ENCODE measurements around the gene SLC35A3.

SLC35A3 gene

GRCh38 chr1:100053727-100054126 lies 83.9 kb downstream of the SLC35A3 start:
- Mint-ChIP-seq H3K27me3 (ENCODE audit: low read depth, poor library complexity) (no peaks in the 10 kb centered on the region), H3K27ac (peak overlapping the region; percentile 65), H3K4me1 (peaks cover 10% of the 10 kb centered on the region), H3K9me3 (no peaks in the 10 kb centered on the region), H3K4me3 (no peak overlapping the region), H3K36me3 (ENCODE audit: low read depth) (peaks cover 61% of the 10 kb centered on the region)
- TF ChIP-seq, protein P1, sequence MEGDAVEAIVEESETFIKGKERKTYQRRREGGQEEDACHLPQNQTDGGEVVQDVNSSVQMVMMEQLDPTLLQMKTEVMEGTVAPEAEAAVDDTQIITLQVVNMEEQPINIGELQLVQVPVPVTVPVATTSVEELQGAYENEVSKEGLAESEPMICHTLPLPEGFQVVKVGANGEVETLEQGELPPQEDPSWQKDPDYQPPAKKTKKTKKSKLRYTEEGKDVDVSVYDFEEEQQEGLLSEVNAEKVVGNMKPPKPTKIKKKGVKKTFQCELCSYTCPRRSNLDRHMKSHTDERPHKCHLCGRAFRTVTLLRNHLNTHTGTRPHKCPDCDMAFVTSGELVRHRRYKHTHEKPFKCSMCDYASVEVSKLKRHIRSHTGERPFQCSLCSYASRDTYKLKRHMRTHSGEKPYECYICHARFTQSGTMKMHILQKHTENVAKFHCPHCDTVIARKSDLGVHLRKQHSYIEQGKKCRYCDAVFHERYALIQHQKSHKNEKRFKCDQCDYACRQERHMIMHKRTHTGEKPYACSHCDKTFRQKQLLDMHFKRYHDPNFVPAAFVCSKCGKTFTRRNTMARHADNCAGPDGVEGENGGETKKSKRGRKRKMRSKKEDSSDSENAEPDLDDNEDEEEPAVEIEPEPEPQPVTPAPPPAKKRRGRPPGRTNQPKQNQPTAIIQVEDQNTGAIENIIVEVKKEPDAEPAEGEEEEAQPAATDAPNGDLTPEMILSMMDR (IDR thresholded peaks at IDR 0.05): no peak
- DNase-seq: no peak

DNA sequence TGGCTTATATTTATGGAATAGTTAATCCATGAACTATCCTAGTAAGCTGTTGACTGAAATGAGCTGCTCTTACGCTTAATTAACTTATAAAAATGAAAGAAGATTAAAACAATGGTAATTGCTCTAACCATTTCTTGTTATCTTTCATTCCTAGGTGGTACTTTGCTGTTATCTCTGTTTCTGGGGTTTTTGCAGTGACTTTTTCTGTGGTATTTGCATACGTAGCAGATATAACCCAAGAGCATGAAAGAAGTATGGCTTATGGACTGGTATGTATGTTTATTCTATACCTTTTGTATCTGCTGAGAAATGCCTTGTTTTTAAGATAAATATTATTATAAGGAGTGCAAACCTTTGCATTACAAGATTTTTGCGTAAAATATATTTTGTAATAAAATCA lies 91.9 kb downstream of the SLC35A3 start:
- H3K9me3 Mint-ChIP-seq: no peaks in the 10 kb centered on the region
- no peaks in the 10 kb centered on the region for H3K4me1 Mint-ChIP-seq
- no peaks in the 10 kb centered on the region for H3K27me3 Mint-ChIP-seq (ENCODE audit: low read depth, poor library complexity)
- TF ChIP-seq, protein P1 (IDR thresholded peaks at IDR 0.05): no peak
- H3K36me3 Mint-ChIP-seq (ENCODE audit: low read depth): peaks cover 63% of the 10 kb centered on the region
- no peak for DNase-seq
- H3K4me3 Mint-ChIP-seq: no peak overlapping the region
- no peak overlapping the region for H3K27ac Mint-ChIP-seq

GRCh38 chr1:100065183-100065968 lies 95.6 kb downstream of the SLC35A3 start:
- Mint-ChIP-seq H3K4me1 (no peaks in the 10 kb centered on the region), H3K27me3 (ENCODE audit: low read depth, poor library complexity) (no peaks in the 10 kb centered on the region), H3K36me3 (ENCODE audit: low read depth) (peaks cover 74% of the 10 kb centered on the region), H3K27ac (peak overlapping the region; percentile 60), H3K4me3 (no peak overlapping the region), H3K9me3 (no peaks in the 10 kb centered on the region)
- TF ChIP-seq, protein P1 (IDR thresholded peaks at IDR 0.05): no peak
- no peak for DNase-seq

- Mint-ChIP-seq H3K27me3 (ENCODE audit: low read depth, poor library complexity) (no peaks in the 10 kb centered on the region), H3K9me3 (no peaks in the 10 kb centered on the region), H3K27ac (peak overlapping the region; percentile 60), H3K4me3 (no peak overlapping the region), H3K36me3 (ENCODE audit: low read depth) (peaks cover 73% of the 10 kb centered on the region), H3K4me1 (no peaks in the 10 kb centered on the region)
- TF ChIP-seq, protein P1 (IDR thresholded peaks at IDR 0.05): no peak
- no peak for DNase-seq
These were observed 96.1 kb downstream of the SLC35A3 start for GRCh38 chr1:100065969-100066227.

DNA sequence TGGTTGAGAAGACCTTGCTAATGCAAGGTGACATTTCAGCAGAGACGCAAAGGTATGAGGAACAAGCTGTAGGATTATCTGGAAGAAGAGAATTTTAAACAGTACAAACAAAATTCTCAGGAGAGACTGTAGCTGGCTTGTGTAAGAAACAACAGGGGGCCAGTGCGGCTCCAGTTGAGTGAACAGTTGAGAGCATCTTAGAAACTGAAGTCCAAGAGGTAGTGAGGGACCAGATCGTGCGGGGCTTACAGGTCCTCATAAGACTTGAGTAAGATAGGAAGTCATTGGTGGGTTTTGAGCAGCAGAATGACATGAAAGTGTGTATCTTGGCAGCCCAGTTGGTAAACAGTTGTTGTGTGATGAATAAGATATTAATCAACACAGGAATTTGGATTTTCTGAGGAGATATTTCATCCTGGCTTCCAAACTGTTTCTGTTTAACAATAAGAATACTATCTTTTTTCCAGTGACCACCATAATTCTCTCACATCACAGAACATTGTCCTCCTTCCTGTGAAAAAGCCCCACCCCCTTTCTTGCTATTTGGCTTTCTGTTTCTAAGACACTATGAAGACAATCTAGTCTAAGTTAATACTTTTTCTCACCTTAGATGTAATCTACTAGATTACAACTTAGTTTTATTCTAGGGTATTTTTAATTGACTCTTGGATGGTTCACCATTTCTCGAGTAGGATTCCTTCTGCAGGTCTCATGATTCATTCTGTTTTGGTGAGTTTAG lies 100.6 kb downstream of the SLC35A3 start:
- no peak overlapping the region for H3K4me3 Mint-ChIP-seq
- DNase-seq: no peak
- TF ChIP-seq, protein P1 (IDR thresholded peaks at IDR 0.05): no peak
- H3K27ac Mint-ChIP-seq: peak overlapping the region; percentile 14
- no peaks in the 10 kb centered on the region for H3K4me1 Mint-ChIP-seq
- H3K27me3 Mint-ChIP-seq (ENCODE audit: low read depth, poor library complexity): no peaks in the 10 kb centered on the region
- peaks cover 76% of the 10 kb centered on the region for H3K36me3 Mint-ChIP-seq (ENCODE audit: low read depth)
- H3K9me3 Mint-ChIP-seq: no peaks in the 10 kb centered on the region
